B cell (primary cell): ENCODE data around the gene UBL3. TPM values are rescaled to one million over a fixed set of nuclear protein-coding genes. Genes with fewer than 3 reads are reported as not detected.

Experiments used
- ATAC-seq: fragments of 200-7000 bp; cut with Tn5 transposase; one replicate; pipeline ENCODE4 v1.10.0; 2021; ENCODE audit warnings: low read depth, mild to moderate bottlenecking, moderate number of reproducible peaks, moderate library complexity
- CTCF ChIA-PET: fragments of 350-600 bp; sonication (Branson Sonifier 250); formaldehyde crosslinking; loops from one replicate; lab custom pipeline; 2021; ENCODE audit warnings: antibody characterized with exemption, inconsistent platforms; lab: Charles Lee
- POLR2A ChIA-PET: fragments of 350-600 bp; sonication (Branson Sonifier 250); formaldehyde crosslinking; loops from one replicate; lab custom pipeline; 2021; ENCODE audit warnings: antibody characterized with exemption; lab: Charles Lee
- DNase-seq: peaks from one replicate; pipeline ENCODE4 v3.0.0; 2013
- H2AFZ ChIP-seq: 2 replicates; pipeline ENCODE4 v1.6.1; 2012; ENCODE audit warnings: mild to moderate bottlenecking, low read depth, low read length; ENCODE audit not compliant: insufficient read depth, poor library complexity, severe bottlenecking
- H3K27ac ChIP-seq, 2 donors: 1 replicate in 1 of 2; 2 replicates in 1 of 2; pipeline ENCODE4 v1.5.1; 2012 to 2013; ENCODE audit warnings: low read length in 2 of 2, mild to moderate bottlenecking in 2 of 2, moderate library complexity in 1 of 2
- H3K27me3 ChIP-seq, 4 experiments: fragments of 200-600 bp in 1 of 4; sonication (generic) in 1 of 4; replicated peaks in 1 of 4; 1 replicate in 2 of 4; 2 replicates in 2 of 4; pipeline versions ENCODE4 v1.6.1 to v1.7.0; 2013 to 2016; ENCODE audit warnings: low read length in 3 of 4, mild to moderate bottlenecking in 2 of 4, mixed read lengths in 1 of 4, moderate library complexity in 1 of 4; ENCODE audit not compliant: insufficient read depth in 4 of 4, control insufficient read depth in 3 of 4; ENCODE audit errors: control extremely low read depth in 1 of 4
- H3K36me3 ChIP-seq, 2 experiments: replicated peaks in 1 of 2; 1 replicate in 1 of 2; 2 replicates in 1 of 2; pipeline versions ENCODE4 v1.6.1 to v1.7.1; 2013; ENCODE audit warnings: low read length in 1 of 2; ENCODE audit not compliant: insufficient read depth in 2 of 2, control insufficient read depth in 1 of 2; ENCODE audit errors: control extremely low read depth in 1 of 2, extremely low read depth in 1 of 2
- H3K4me1 ChIP-seq, 2 donors: fragments of 200-600 bp in 1 of 2; sonication (generic) in 1 of 2; 1 replicate in 1 of 2; 2 replicates in 1 of 2; pipeline versions ENCODE4 v1.5.1 to v1.6.1; 2013 to 2017; ENCODE audit warnings: low read length in 2 of 2; ENCODE audit not compliant: control insufficient read depth in 2 of 2, insufficient read depth in 2 of 2
- H3K4me2 ChIP-seq: replicated peaks from 2 replicates; pipeline ENCODE3; 2012; ENCODE audit warnings: mild to moderate bottlenecking, low read depth, low read length; ENCODE audit not compliant: poor library complexity, severe bottlenecking
- H3K4me3 ChIP-seq, 5 experiments: fragments of 200-600 bp in 1 of 5; sonication (generic) in 1 of 5; 1 replicate in 3 of 5; 2 replicates in 2 of 5; pipeline versions ENCODE4 v1.5.1 to v1.7.0; 2011 to 2016; ENCODE audit warnings: low read length in 4 of 5, mild to moderate bottlenecking in 4 of 5, low read depth in 2 of 5, control low read depth in 1 of 5, moderate library complexity in 1 of 5; ENCODE audit not compliant: insufficient read depth in 1 of 5; ENCODE audit errors: control extremely low read depth in 1 of 5, extremely low read depth in 1 of 5
- H3K79me2 ChIP-seq: fragments of 200-600 bp; sonication (generic); one replicate; pipeline ENCODE4 v1.6.0; 2016; ENCODE audit warnings: low read length; ENCODE audit not compliant: control insufficient read depth, insufficient read depth
- H3K9ac ChIP-seq: fragments of 200-600 bp; sonication (generic); 2 replicates; pipeline ENCODE4 v1.6.1; 2017; ENCODE audit warnings: mild to moderate bottlenecking, low read length, moderate library complexity
- H3K9me3 ChIP-seq, 3 donors: one replicate each; pipeline versions ENCODE4 v1.6.1 to v1.7.1; 2013; ENCODE audit warnings: low read length in 2 of 3; ENCODE audit not compliant: control insufficient read depth in 2 of 3, insufficient read depth in 1 of 3; ENCODE audit errors: control extremely low read depth in 1 of 3
- H4K20me1 ChIP-seq: 2 replicates; pipeline ENCODE4 v1.6.0; 2012; ENCODE audit warnings: mild to moderate bottlenecking, low read length; ENCODE audit not compliant: insufficient read depth, control insufficient read depth, poor library complexity, severe bottlenecking
- H3K27ac Mint-ChIP-seq: one replicate; pipeline ENCODE4 v1.8.0; 2021; ENCODE audit warnings: mixed read lengths
- H3K27me3 Mint-ChIP-seq: one replicate; pipeline ENCODE4 v1.8.0; 2021; ENCODE audit warnings: mixed read lengths
- H3K4me1 Mint-ChIP-seq: one replicate; pipeline ENCODE4 v1.8.0; 2021; ENCODE audit warnings: mixed read lengths
- H3K4me3 Mint-ChIP-seq: one replicate; pipeline ENCODE4 v1.8.0; 2021; ENCODE audit warnings: mixed read lengths
- H3K9me3 Mint-ChIP-seq: one replicate; pipeline ENCODE4 v1.8.0; 2022; ENCODE audit warnings: mixed read lengths; ENCODE audit not compliant: insufficient read depth
- CTCF ChIP-seq: fragments of 200-600 bp; IDR thresholded peaks from one replicate; pipeline ENCODE4 v1.8.0; 2022; ENCODE audit warnings: antibody characterized with exemption, mild to moderate bottlenecking
- EZH2 ChIP-seq: IDR thresholded peaks from 2 replicates; pipeline ENCODE4 v1.6.1; 2012; ENCODE audit warnings: borderline replicate concordance, low read depth, mild to moderate bottlenecking, moderate library complexity, low read length; ENCODE audit not compliant: insufficient read depth, poor library complexity, severe bottlenecking
- WGBS: methylation state at CpG from one replicate; pipeline ENCODE4 v1.1.5; 2013; ENCODE audit warnings: missing lambda C conversion rate; ENCODE audit not compliant: insufficient coverage; 5-methylcytosine and 5-hydroxymethylcytosine counted together
- intact Hi-C: fragments of 100-400 bp; cut with micrococcal nuclease; formaldehyde crosslinking; loops from one replicate; pipeline ENCODE4 v1.10.0; 2022
- polyA plus RNA-seq: library from polyadenylated mRNA; depleted of rRNA; stranded (reverse); fragments of >200 nt; gene quantifications from 2 replicates; pipeline ENCODE4 v1.2.3, GENCODE V29; 2012
- total RNA-seq, 2 donors: library from RNA; stranded (reverse); fragments of 120-200 nt in 1 of 2; gene quantifications; 1 replicate in 1 of 2; 2 replicates in 1 of 2; pipeline versions ENCODE4 v1.2.3 to v1.2.4, GENCODE V29; 2013 to 2022

UBL3 gene
- total and polyA plus RNA-seq, 2 donors (not counting 1 experiment from before 2014, with no cell fraction given) = 7.3 to 27.9 TPM

- Histone ChIP-seq H3K4me3 (no peak overlapping the region), H3K79me2 (no peaks in the 10 kb centered on the region), H3K9ac (no peak overlapping the region), H3K27me3 (peaks cover 0 to 19% (median 7%) of the 10 kb centered on the region in 4 experiments), H2AFZ (no peak overlapping the region), H3K36me3 (no peaks in the 10 kb centered on the region), H4K20me1 (no peaks in the 10 kb centered on the region), H3K27ac (no peak overlapping the region), H3K4me1 (no peaks in the 10 kb centered on the region), H3K4me2 (no peak overlapping the region), H3K9me3 (no peaks in the 10 kb centered on the region)
- POLR2A ChIA-PET = no interaction called here
- no peak for DNase-seq
- H3K9me3 Mint-ChIP-seq = no peaks in the 10 kb centered on the region
- CTCF ChIA-PET = no interaction called here
- no peak overlapping the region for H3K4me3 Mint-ChIP-seq
- H3K27ac Mint-ChIP-seq = no peak overlapping the region
- peaks cover 2% of the 10 kb centered on the region for H3K4me1 Mint-ChIP-seq
- peaks cover 27% of the 10 kb centered on the region for H3K27me3 Mint-ChIP-seq
- WGBS = 100% methylated on average over 3 of the region's 5 CpGs
- no peak for ATAC-seq
- no peak for TF ChIP-seq EZH2
- no peak for TF ChIP-seq CTCF
- intact Hi-C loops = no loop called here
These were observed 113.4 kb downstream of the UBL3 start for GRCh38 chr13:29737061-29737460.

DNA sequence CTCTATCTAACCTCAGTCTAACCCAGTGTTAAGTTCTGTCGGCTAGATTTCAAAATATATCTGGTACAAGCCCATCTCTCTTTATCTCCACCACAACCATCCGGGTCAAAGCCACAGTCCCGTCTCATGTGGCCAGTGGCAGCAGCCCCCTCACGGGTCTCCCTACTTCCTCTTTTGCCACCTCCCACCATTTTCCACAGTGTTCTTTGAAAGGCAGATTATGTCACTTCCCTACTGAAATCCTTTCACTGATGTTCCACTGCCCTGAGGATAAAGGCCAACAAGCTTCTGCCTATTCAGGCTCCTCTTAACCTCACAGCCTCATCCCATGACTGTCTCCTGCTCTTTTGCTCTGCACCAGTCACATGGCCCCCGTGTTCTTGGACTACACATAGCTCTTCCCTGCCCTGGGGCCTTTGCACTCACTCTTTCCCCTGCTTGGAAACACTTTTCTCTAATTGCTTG lies 117.2 kb downstream of the UBL3 start:
- 17% methylated on average over 5 of the region's 5 CpGs for WGBS
- ATAC-seq (no peak), DNase-seq (no peak)
- Mint-ChIP-seq H3K4me1 (no peaks in the 10 kb centered on the region), H3K27ac (no peak overlapping the region), H3K9me3 (no peaks in the 10 kb centered on the region), H3K4me3 (no peak overlapping the region), H3K27me3 (peaks cover 61% of the 10 kb centered on the region)
- H3K36me3 ChIP-seq = no peaks in the 10 kb centered on the region
- intact Hi-C loops = no loop called here
- ChIA-PET CTCF (no interaction called here), POLR2A (no interaction called here)
- no peaks in the 10 kb centered on the region for H3K79me2 ChIP-seq
- no peak overlapping the region for H3K4me2 ChIP-seq
- H3K9ac ChIP-seq = no peak overlapping the region
- no peak for TF ChIP-seq CTCF
- no peak for TF ChIP-seq EZH2
- H3K9me3 ChIP-seq = no peaks in the 10 kb centered on the region
- H3K4me3 ChIP-seq = no peak overlapping the region
- H2AFZ ChIP-seq = no peak overlapping the region
- H3K27me3 ChIP-seq = peaks cover 0 to 40% (median 9%) of the 10 kb centered on the region in 4 experiments
- no peaks in the 10 kb centered on the region for H4K20me1 ChIP-seq
- no peak overlapping the region for H3K27ac ChIP-seq
- no peaks in the 10 kb centered on the region for H3K4me1 ChIP-seq
